ENCODE measurements around the gene MACROD2.

Gene MACROD2

GRCh38 chr20:15346657-15347280, 1351.5 kb downstream of the MACROD2 start:
- no peak for TF ChIP-seq CTCF (IDR thresholded peaks at IDR 0.05; ENCODE audit: insufficient read depth, low read length, missing control alignments)
- POLR2A ChIA-PET, result no interaction called here
- CTCF ChIA-PET, result no interaction called here
- H3K4me3 ChIP-seq (ENCODE audit: low read depth, low read length), result no peak overlapping the region
- DNase-seq (ENCODE audit: low read depth, low spot score), result no peak

GRCh38 chr20:15359056-15359455, 1363.7 kb downstream of the MACROD2 start:
- no peak for TF ChIP-seq CTCF (IDR thresholded peaks at IDR 0.05; ENCODE audit: insufficient read depth, low read length, missing control alignments)
- no peak for DNase-seq (ENCODE audit: low read depth, low spot score)
- CTCF ChIA-PET, result no interaction called here
- POLR2A ChIA-PET, result no interaction called here
- H3K4me3 ChIP-seq (ENCODE audit: low read depth, low read length), result no peak overlapping the region

GRCh38 chr20:15362849-15363248, 1367.5 kb downstream of the MACROD2 start:
- POLR2A ChIA-PET, result no interaction called here
- CTCF ChIA-PET, result no interaction called here

GRCh38 chr20:15364781-15365180, 1369.5 kb downstream of the MACROD2 start:
- no peak for DNase-seq (ENCODE audit: low read depth, low spot score)
- ChIA-PET CTCF (no interaction called here), POLR2A (no interaction called here)

More at GRCh38 chr20:15362849-15363248, 1367.5 kb downstream of the MACROD2 start:
- TF ChIP-seq CTCF (IDR thresholded peaks at IDR 0.05; ENCODE audit: insufficient read depth, low read length, missing control alignments), result no peak
- no peak overlapping the region for H3K4me3 ChIP-seq (ENCODE audit: low read depth, low read length)
- DNase-seq (ENCODE audit: low read depth, low spot score), result no peak

GRCh38 chr20:15370370-15370769, 1375.1 kb downstream of the MACROD2 start:
- TF ChIP-seq CTCF (IDR thresholded peaks at IDR 0.05; ENCODE audit: insufficient read depth, low read length, missing control alignments), result no peak
- ChIA-PET CTCF (no interaction called here), POLR2A (no interaction called here)
- no peak for DNase-seq (ENCODE audit: low read depth, low spot score)
- no peak overlapping the region for H3K4me3 ChIP-seq (ENCODE audit: low read depth, low read length)

More at GRCh38 chr20:15364781-15365180, 1369.5 kb downstream of the MACROD2 start:
- no peak overlapping the region for H3K4me3 ChIP-seq (ENCODE audit: low read depth, low read length)
- TF ChIP-seq CTCF (IDR thresholded peaks at IDR 0.05; ENCODE audit: insufficient read depth, low read length, missing control alignments), result no peak

- TF ChIP-seq CTCF (IDR thresholded peaks at IDR 0.05; ENCODE audit: insufficient read depth, low read length, missing control alignments), result no peak
- H3K4me3 ChIP-seq (ENCODE audit: low read depth, low read length), result no peak overlapping the region
- DNase-seq (ENCODE audit: low read depth, low spot score), result no peak
- ChIA-PET CTCF (no interaction called here), POLR2A (no interaction called here)
These were observed 1379.4 kb downstream of the MACROD2 start for GRCh38 chr20:15374682-15375081.
